ENCODE results near the gene ALK.

Gene ALK

GRCh38 chr2:29375843-29376242 is 545.5 kb downstream of the ALK start:
- Histone ChIP-seq H3K27ac (no peak overlapping the region), H3K36me3 (no peaks in the 10 kb centered on the region), H3K9me3 (no peaks in the 10 kb centered on the region), H3K27me3 (no peaks in the 10 kb centered on the region), H3K4me3 (ENCODE audit: low read depth in 1 of 2, low read length in 1 of 2) (no peak overlapping the region), H3K4me1 (ENCODE audit: control insufficient read depth in 1 of 2, insufficient read depth in 1 of 2, low read depth in 1 of 2, low read length in 1 of 2) (no peaks in the 10 kb centered on the region)
- TF ChIP-seq, protein P1, sequence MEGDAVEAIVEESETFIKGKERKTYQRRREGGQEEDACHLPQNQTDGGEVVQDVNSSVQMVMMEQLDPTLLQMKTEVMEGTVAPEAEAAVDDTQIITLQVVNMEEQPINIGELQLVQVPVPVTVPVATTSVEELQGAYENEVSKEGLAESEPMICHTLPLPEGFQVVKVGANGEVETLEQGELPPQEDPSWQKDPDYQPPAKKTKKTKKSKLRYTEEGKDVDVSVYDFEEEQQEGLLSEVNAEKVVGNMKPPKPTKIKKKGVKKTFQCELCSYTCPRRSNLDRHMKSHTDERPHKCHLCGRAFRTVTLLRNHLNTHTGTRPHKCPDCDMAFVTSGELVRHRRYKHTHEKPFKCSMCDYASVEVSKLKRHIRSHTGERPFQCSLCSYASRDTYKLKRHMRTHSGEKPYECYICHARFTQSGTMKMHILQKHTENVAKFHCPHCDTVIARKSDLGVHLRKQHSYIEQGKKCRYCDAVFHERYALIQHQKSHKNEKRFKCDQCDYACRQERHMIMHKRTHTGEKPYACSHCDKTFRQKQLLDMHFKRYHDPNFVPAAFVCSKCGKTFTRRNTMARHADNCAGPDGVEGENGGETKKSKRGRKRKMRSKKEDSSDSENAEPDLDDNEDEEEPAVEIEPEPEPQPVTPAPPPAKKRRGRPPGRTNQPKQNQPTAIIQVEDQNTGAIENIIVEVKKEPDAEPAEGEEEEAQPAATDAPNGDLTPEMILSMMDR (IDR thresholded peaks at IDR 0.05), result no peak

GRCh38 chr2:29374823-29375222 is 546.6 kb downstream of the ALK start:
- TF ChIP-seq, protein P1 (IDR thresholded peaks at IDR 0.05), result no peak
- Histone ChIP-seq H3K27me3 (no peaks in the 10 kb centered on the region), H3K36me3 (no peaks in the 10 kb centered on the region), H3K4me3 (ENCODE audit: low read depth in 1 of 2, low read length in 1 of 2) (no peak overlapping the region), H3K27ac (no peak overlapping the region), H3K4me1 (ENCODE audit: control insufficient read depth in 1 of 2, insufficient read depth in 1 of 2, low read depth in 1 of 2, low read length in 1 of 2) (no peaks in the 10 kb centered on the region), H3K9me3 (no peaks in the 10 kb centered on the region)

DNA sequence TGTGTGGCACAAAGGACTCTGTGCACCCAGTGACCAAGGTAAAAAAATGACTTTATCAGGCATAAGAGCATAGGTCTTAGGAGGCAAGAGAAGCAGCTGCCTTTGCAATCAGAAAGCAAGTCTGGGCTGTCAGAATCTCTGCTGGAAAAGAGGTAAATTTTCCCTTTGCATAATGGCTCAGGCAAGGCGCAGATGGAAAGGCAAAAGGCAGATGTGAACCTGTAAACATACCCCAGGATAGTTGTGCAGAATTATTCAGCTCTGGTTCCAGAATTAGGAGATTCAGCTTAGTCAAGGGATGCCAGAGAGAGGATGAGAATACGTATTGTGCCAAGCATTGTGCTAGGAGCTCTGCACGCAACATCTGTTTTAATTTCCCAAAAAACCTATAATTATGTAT is 547.5 kb downstream of the ALK start:
- Histone ChIP-seq H3K36me3 (no peaks in the 10 kb centered on the region), H3K27me3 (no peaks in the 10 kb centered on the region), H3K4me1 (ENCODE audit: control insufficient read depth in 1 of 2, insufficient read depth in 1 of 2, low read depth in 1 of 2, low read length in 1 of 2) (no peaks in the 10 kb centered on the region), H3K4me3 (ENCODE audit: low read depth in 1 of 2, low read length in 1 of 2) (no peak overlapping the region), H3K27ac (no peak overlapping the region), H3K9me3 (no peaks in the 10 kb centered on the region)
- TF ChIP-seq, protein P1 (IDR thresholded peaks at IDR 0.05), result no peak

DNA sequence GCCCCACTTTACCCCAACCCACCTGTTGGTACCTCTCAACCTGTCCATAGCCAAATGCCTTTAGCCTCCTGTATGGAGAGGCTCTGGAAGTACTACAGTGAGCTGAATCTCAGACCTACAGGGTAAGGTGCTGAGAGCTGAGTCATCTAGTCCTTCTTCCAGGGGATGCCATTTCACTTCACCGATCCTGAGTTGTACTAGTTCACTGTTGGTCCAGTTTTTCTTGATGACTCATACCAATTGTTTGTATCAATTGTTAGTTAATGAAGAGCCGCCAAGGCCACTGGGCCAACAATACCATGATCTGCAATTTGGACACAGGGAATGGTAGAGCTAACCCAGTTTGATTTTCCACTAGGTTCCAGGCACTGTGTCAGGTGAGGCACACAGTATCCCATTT is 549.2 kb downstream of the ALK start:
- Histone ChIP-seq H3K27ac (no peak overlapping the region), H3K36me3 (no peaks in the 10 kb centered on the region), H3K27me3 (no peaks in the 10 kb centered on the region), H3K4me3 (ENCODE audit: low read depth in 1 of 2, low read length in 1 of 2) (no peak overlapping the region), H3K4me1 (ENCODE audit: control insufficient read depth in 1 of 2, insufficient read depth in 1 of 2, low read depth in 1 of 2, low read length in 1 of 2) (no peaks in the 10 kb centered on the region), H3K9me3 (no peaks in the 10 kb centered on the region)
- TF ChIP-seq, protein P1 (IDR thresholded peaks at IDR 0.05), result no peak

GRCh38 chr2:29370581-29371125 is 550.7 kb downstream of the ALK start:
- no peaks in the 10 kb centered on the region for H3K4me1 ChIP-seq (ENCODE audit: control insufficient read depth in 1 of 2, insufficient read depth in 1 of 2, low read depth in 1 of 2, low read length in 1 of 2)
- no peak overlapping the region for H3K4me3 ChIP-seq (ENCODE audit: low read depth in 1 of 2, low read length in 1 of 2)
- no peaks in the 10 kb centered on the region for H3K36me3 ChIP-seq
- no peak overlapping the region for H3K27ac ChIP-seq
- H3K9me3 ChIP-seq, result no peaks in the 10 kb centered on the region
- TF ChIP-seq, protein P1 (IDR thresholded peaks at IDR 0.05), result no peak
- H3K27me3 ChIP-seq, result no peaks in the 10 kb centered on the region

GRCh38 chr2:29370173-29370572 is 551.2 kb downstream of the ALK start:
- TF ChIP-seq, protein P1 (IDR thresholded peaks at IDR 0.05), result no peak

More at GRCh38 chr2:29370173-29370572, 551.2 kb downstream of the ALK start:
- no peaks in the 10 kb centered on the region for H3K36me3 ChIP-seq
- no peaks in the 10 kb centered on the region for H3K4me1 ChIP-seq (ENCODE audit: control insufficient read depth in 1 of 2, insufficient read depth in 1 of 2, low read depth in 1 of 2, low read length in 1 of 2)
- H3K4me3 ChIP-seq (ENCODE audit: low read depth in 1 of 2, low read length in 1 of 2), result no peak overlapping the region
- H3K27me3 ChIP-seq, result no peaks in the 10 kb centered on the region
- H3K9me3 ChIP-seq, result no peaks in the 10 kb centered on the region
- H3K27ac ChIP-seq, result no peak overlapping the region
